Vagina (tissue), 2 donors: Measurements from ENCODE around the gene FAM50A. TPM values are rescaled to one million over a fixed set of nuclear protein-coding genes. Genes with fewer than 3 reads are reported as not detected.
A peak's percentile ranks its signal among the peaks of the same experiment; 100 is the strongest.

Source experiments
- DNase-seq, 2 donors: peaks; one replicate each; pipeline ENCODE4 v3.0.0-alpha.2; 2017; ENCODE audit errors: extremely low spot score in 2 of 2
- H3K27ac ChIP-seq: fragments of 200-600 bp; sonication (generic); one replicate; pipeline ENCODE4 v1.5.1; 2019
- H3K27me3 ChIP-seq: fragments of 200-600 bp; sonication (generic); one replicate; pipeline ENCODE4 v1.5.1; 2019
- H3K36me3 ChIP-seq, 2 donors: fragments of 200-600 bp; sonication (generic); one replicate each; pipeline ENCODE4 v1.5.1; 2017 to 2019
- H3K4me1 ChIP-seq: fragments of 200-600 bp; sonication (generic); one replicate; pipeline ENCODE4 v1.5.1; 2019
- H3K4me3 ChIP-seq, 2 donors: fragments of 200-600 bp; sonication (generic); 1 replicate in 1 of 2; 2 replicates in 1 of 2; pipeline ENCODE4 v1.5.1; 2016 to 2019
- H3K9me3 ChIP-seq: fragments of 200-600 bp; sonication (generic); one replicate; pipeline ENCODE4 v1.5.1; 2019
- CTCF ChIP-seq, 3 experiments: fragments of 450-650 bp in 2 of 3; fragments of 200-600 bp in 1 of 3; sonication (generic) in 1 of 3; IDR thresholded peaks; one replicate each; pipeline ENCODE4 v1.5.1; 2017 to 2019; ENCODE audit warnings: antibody characterized with exemption in 3 of 3, mild to moderate bottlenecking in 2 of 3, moderate library complexity in 2 of 3
- POLR2A ChIP-seq, 2 donors: fragments of 450-650 bp; IDR thresholded peaks; one replicate each; pipeline ENCODE4 v1.6.1; 2017; ENCODE audit warnings: antibody characterized with exemption in 2 of 2, mild to moderate bottlenecking in 2 of 2, moderate library complexity in 2 of 2
- POLR2AphosphoS5 ChIP-seq, 2 donors: sonication (generic); formaldehyde crosslinking; IDR thresholded peaks; one replicate each; pipeline ENCODE4 v1.9.0; 2017; ENCODE audit warnings: antibody characterized with exemption in 2 of 2, mild to moderate bottlenecking in 2 of 2, low read depth in 1 of 2; ENCODE audit not compliant: insufficient read depth in 1 of 2
- intact Hi-C: fragments of 100-400 bp; cut with DNase I; formaldehyde crosslinking; loops from one replicate; pipeline ENCODE4 v1.15.1; 2023
- total RNA-seq: library from RNA; depleted of rRNA; stranded (reverse); fragments of >200 nt; gene quantifications from one replicate; pipeline ENCODE4 v1.2.3, GENCODE V29; 2016

FAM50A gene
- total RNA-seq, 1 donor from 2014 or later = 33.6 TPM

- no peak for TF ChIP-seq CTCF (IDR thresholded peaks at IDR 0.05)
- Histone ChIP-seq H3K36me3 (peaks cover 0 to 5% of the 10 kb centered on the region in 2 donors), H3K9me3 (no peaks in the 10 kb centered on the region), H3K27me3 (no peaks in the 10 kb centered on the region), H3K4me1 (peaks cover 23% of the 10 kb centered on the region), H3K27ac (peak overlapping the region; percentile 94), H3K4me3 (peak overlapping the region; percentile 48 to 50)
- intact Hi-C loops = no loop called here
- DNase-seq = no peak
Measured at GRCh38 chrX:154444755-154445246, 860 bp downstream of the FAM50A start.

- intact Hi-C loops = no loop called here
- H3K4me1 ChIP-seq = peaks cover 23% of the 10 kb centered on the region
- no peaks in the 10 kb centered on the region for H3K27me3 ChIP-seq
- no peaks in the 10 kb centered on the region for H3K9me3 ChIP-seq
- no peak overlapping the region for H3K27ac ChIP-seq
- peaks cover 0 to 5% of the 10 kb centered on the region in 2 donors for H3K36me3 ChIP-seq
- no peak for DNase-seq
- no peak overlapping the region for H3K4me3 ChIP-seq
- no peak for TF ChIP-seq CTCF (IDR thresholded peaks at IDR 0.05)
- no peak for TF ChIP-seq POLR2AphosphoS5 (IDR thresholded peaks at IDR 0.05; ENCODE audit: insufficient read depth in 1 of 2, low read depth in 1 of 2)
- no peak for TF ChIP-seq POLR2A (IDR thresholded peaks at IDR 0.05)
Measured at GRCh38 chrX:154445776-154446175, 1.8 kb downstream of the FAM50A start.

GRCh38 chrX:154446430-154446829 is 2.5 kb downstream of the FAM50A start:
- intact Hi-C loops = no loop called here
- H3K27me3 ChIP-seq = no peaks in the 10 kb centered on the region
- peaks cover 0 to 5% of the 10 kb centered on the region in 2 donors for H3K36me3 ChIP-seq
- H3K9me3 ChIP-seq = no peaks in the 10 kb centered on the region
- no peak for DNase-seq
- H3K27ac ChIP-seq = no peak overlapping the region
- H3K4me1 ChIP-seq = peaks cover 23% of the 10 kb centered on the region
- TF ChIP-seq CTCF (IDR thresholded peaks at IDR 0.05) = no peak
- TF ChIP-seq POLR2AphosphoS5 (IDR thresholded peaks at IDR 0.05; ENCODE audit: insufficient read depth in 1 of 2, low read depth in 1 of 2) = no peak
- no peak for TF ChIP-seq POLR2A (IDR thresholded peaks at IDR 0.05)
- H3K4me3 ChIP-seq = no peak overlapping the region

GRCh38 chrX:154448484-154448883 is 4.5 kb downstream of the FAM50A start:
- no peaks in the 10 kb centered on the region for H3K36me3 ChIP-seq

More at GRCh38 chrX:154448484-154448883, 4.5 kb downstream of the FAM50A start:
- no peak overlapping the region for H3K27ac ChIP-seq
- intact Hi-C loops = no loop called here
- H3K4me1 ChIP-seq = peaks cover 17% of the 10 kb centered on the region
- no peaks in the 10 kb centered on the region for H3K27me3 ChIP-seq
- TF ChIP-seq CTCF (IDR thresholded peaks at IDR 0.05) = no peak
- TF ChIP-seq POLR2AphosphoS5 (IDR thresholded peaks at IDR 0.05; ENCODE audit: insufficient read depth in 1 of 2, low read depth in 1 of 2) = no peak
- no peak for TF ChIP-seq POLR2A (IDR thresholded peaks at IDR 0.05)
- no peaks in the 10 kb centered on the region for H3K9me3 ChIP-seq
- DNase-seq = no peak
- no peak overlapping the region for H3K4me3 ChIP-seq
